GM12892 (cell line): ENCODE measurements around the gene TENM3.

Experiments used
- POLR2A ChIP-seq: IDR thresholded peaks from 2 replicates; pipeline ENCODE4 v1.6.1; 2011; ENCODE audit warnings: low read depth, low read length, control low read depth
- POLR2AphosphoS5 ChIP-seq: IDR thresholded peaks from 2 replicates; pipeline ENCODE4 v1.6.1; 2011; ENCODE audit warnings: low read depth, low read length, control low read depth
- TAF1 ChIP-seq: IDR thresholded peaks from 2 replicates; pipeline ENCODE4 v1.6.1; 2011; ENCODE audit warnings: low read depth, mild to moderate bottlenecking, control low read depth, low read length, borderline replicate concordance

GRCh38 chr4:182519528-182519927 is 276.3 kb downstream of the TENM3 start:
- no peak for TF ChIP-seq POLR2A
- no peak for TF ChIP-seq POLR2AphosphoS5
- TF ChIP-seq TAF1 = no peak
